ENCODE measurements around the gene DNAH8.

DNA sequence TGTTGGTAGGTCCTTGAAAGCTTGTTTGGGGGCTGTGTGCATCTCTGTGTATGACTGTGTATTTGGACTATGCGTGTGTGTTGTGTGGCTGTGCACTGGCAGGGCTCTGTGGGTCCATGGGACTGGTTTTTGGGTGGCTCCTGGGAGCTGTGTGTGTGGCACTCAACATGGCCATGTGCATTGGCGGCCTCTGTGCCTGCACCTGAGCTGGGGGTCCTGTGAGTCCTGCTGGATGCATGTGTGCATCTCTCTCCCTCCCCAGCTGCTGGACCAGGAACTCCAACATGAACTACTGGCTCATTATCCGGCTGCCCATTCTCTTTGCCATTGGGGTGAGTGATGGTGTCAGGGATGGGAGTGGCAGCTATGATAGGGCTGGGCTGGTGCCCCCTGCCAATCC, 363.6 kb downstream of the DNAH8 start:
- TF ChIP-seq, protein P1, sequence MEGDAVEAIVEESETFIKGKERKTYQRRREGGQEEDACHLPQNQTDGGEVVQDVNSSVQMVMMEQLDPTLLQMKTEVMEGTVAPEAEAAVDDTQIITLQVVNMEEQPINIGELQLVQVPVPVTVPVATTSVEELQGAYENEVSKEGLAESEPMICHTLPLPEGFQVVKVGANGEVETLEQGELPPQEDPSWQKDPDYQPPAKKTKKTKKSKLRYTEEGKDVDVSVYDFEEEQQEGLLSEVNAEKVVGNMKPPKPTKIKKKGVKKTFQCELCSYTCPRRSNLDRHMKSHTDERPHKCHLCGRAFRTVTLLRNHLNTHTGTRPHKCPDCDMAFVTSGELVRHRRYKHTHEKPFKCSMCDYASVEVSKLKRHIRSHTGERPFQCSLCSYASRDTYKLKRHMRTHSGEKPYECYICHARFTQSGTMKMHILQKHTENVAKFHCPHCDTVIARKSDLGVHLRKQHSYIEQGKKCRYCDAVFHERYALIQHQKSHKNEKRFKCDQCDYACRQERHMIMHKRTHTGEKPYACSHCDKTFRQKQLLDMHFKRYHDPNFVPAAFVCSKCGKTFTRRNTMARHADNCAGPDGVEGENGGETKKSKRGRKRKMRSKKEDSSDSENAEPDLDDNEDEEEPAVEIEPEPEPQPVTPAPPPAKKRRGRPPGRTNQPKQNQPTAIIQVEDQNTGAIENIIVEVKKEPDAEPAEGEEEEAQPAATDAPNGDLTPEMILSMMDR (IDR thresholded peaks at IDR 0.05; ENCODE audit: low read depth, low read length, poor library complexity, severe bottlenecking): no peak
- TF ChIP-seq EZH2phosphoT487 (IDR thresholded peaks at IDR 0.05; ENCODE audit: borderline replicate concordance, low read length): no peak
